D721Med (cell line): ENCODE results near the gene PMM1.
"Not testable (repeated sequence)": the region's sequence is repeated elsewhere in the genome, so short reads cannot be mapped to it uniquely, and the experiment has no call there.

Source experiments
- DNase-seq: peaks from one replicate; pipeline ENCODE4 v3.0.0; 2011; ENCODE audit warnings: low spot score; ENCODE audit not compliant: insufficient read length
- FAIRE-seq: peaks from 2 replicates; lab custom pipeline; 2011; peaks lifted over from hg19 to GRCh38; lab: Jason Lieb, UNC
- TF ChIP-seq, protein P1 (sequence below): IDR thresholded peaks from 2 replicates; pipeline ENCODE4 v1.5.1; 2012; ENCODE audit warnings: mild to moderate bottlenecking, control low read depth; ENCODE audit not compliant: insufficient read depth; ENCODE audit errors: missing control alignments

The PMM1 gene

DNA sequence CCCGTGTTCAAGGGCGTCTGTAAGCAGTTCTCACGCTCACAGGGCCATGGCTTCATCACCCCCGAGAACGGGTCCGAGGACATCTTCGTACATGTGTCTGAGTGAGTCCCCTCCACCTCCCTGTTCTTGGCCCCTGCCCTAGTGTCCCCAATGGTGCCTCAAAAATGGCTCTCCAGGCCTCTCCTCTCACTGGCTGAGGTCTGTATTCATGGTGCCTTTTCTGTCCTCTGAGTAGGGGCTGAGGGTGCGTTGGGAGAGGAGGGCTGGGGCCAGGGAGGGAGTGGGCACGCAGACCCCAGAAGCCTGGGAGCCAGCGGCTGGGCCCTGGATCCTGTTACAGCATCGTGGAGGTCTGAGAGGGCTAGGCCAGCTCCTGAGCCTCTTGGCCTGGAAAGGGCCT is 16.0 kb downstream of the PMM1 start:
- DNase-seq (no peak), FAIRE-seq (no peak)
- TF ChIP-seq, protein P1, sequence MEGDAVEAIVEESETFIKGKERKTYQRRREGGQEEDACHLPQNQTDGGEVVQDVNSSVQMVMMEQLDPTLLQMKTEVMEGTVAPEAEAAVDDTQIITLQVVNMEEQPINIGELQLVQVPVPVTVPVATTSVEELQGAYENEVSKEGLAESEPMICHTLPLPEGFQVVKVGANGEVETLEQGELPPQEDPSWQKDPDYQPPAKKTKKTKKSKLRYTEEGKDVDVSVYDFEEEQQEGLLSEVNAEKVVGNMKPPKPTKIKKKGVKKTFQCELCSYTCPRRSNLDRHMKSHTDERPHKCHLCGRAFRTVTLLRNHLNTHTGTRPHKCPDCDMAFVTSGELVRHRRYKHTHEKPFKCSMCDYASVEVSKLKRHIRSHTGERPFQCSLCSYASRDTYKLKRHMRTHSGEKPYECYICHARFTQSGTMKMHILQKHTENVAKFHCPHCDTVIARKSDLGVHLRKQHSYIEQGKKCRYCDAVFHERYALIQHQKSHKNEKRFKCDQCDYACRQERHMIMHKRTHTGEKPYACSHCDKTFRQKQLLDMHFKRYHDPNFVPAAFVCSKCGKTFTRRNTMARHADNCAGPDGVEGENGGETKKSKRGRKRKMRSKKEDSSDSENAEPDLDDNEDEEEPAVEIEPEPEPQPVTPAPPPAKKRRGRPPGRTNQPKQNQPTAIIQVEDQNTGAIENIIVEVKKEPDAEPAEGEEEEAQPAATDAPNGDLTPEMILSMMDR = no peak

DNA sequence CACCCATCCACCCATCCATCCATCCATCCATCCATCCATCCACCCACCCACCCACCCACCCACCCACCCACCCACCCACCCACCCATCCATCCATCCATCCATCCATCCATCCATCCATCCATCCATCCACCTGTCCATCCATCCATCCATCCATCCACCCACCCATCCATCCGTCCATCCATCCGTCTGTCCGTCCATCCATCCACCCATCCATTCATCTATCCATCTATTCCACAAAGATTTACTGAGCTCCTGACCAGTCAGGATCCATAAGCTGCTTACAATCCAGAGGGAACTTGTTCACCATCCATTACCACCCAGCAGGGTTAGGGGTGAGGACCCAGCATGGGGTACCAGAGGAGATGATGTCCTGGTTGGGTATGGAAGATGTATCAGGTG is 17.3 kb downstream of the PMM1 start:
- not testable (repeated sequence) for DNase-seq, FAIRE-seq

DNA sequence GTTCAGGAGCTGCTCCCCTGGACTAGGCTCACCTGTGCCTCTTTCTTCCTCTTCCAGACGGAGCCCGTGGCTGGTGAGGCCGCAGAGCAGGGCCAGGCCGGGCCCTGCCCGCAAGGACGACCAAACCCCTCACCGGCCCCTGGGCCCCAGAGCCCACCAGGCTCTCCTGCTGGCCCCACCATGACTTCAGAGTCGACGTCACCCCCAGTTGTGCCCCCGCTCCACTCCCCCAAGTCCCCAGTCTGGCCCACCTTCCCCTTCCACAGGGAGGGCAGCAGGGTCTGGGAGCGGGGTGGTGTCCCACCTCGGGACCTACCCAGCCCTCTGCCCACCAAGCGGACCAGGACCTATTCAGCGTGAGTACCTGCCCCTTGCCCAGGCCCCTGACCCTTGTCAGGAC is 17.9 kb downstream of the PMM1 start:
- DNase-seq (no peak), FAIRE-seq (no peak)
- TF ChIP-seq, protein P1 = no peak

DNA sequence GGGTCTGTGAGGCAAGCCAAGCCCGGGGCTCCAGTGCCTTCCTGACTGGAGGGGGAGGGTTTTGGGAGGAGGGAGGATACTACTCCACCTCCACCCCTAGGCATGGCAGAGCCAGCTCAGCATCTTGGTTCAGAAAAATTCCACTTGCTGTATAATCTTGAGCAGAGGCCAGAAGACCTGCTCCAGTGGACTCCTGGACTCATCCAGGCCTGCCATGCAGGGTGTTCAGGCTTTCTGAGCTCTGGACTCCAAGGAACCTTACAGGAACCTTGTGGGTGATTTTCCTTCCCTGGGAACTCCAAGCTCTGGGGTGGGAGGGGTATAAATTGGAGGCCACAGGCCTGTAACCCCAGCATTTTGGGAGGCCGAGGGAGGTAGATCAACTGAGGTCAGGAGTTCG is 19.4 kb downstream of the PMM1 start:
- FAIRE-seq (no peak), DNase-seq (no peak)
- TF ChIP-seq, protein P1 = no peak

DNA sequence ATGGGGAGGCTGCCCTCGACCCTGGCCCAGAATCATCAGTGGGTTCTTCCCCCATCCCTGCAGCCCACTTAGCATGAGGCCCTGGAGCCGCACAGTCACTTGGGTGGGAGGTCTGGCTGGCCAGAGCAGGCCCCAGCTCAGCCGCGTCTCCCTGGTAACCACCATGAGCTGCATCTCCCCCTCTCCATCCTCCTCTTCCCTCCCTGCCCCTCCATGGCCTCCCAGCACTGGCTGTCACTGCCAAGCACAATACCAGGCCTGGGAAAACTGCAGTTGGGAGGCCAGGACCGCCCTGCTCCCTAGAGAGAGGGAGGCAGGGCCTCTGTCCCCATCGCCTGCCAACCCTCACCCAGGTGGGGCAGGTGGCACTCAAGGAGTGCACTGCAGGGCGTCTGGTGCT is 20.8 kb downstream of the PMM1 start:
- DNase-seq (no peak), FAIRE-seq (no peak)
- TF ChIP-seq, protein P1 = no peak

DNA sequence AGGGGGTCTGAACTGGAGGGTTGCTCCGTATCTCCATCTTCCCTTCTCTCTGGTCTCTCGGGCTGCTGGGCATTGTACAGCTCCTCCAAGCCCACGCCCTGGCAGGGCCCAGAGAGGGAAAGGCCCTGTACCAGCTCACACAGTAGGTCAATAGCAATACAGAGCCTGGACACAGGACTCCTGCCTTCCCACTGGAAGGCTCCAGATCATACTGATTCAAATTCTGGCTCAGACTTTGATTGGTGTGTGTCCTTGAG is 22.2 kb downstream of the PMM1 start:
- TF ChIP-seq, protein P1 = no peak
- FAIRE-seq (no peak), DNase-seq (no peak)

DNA sequence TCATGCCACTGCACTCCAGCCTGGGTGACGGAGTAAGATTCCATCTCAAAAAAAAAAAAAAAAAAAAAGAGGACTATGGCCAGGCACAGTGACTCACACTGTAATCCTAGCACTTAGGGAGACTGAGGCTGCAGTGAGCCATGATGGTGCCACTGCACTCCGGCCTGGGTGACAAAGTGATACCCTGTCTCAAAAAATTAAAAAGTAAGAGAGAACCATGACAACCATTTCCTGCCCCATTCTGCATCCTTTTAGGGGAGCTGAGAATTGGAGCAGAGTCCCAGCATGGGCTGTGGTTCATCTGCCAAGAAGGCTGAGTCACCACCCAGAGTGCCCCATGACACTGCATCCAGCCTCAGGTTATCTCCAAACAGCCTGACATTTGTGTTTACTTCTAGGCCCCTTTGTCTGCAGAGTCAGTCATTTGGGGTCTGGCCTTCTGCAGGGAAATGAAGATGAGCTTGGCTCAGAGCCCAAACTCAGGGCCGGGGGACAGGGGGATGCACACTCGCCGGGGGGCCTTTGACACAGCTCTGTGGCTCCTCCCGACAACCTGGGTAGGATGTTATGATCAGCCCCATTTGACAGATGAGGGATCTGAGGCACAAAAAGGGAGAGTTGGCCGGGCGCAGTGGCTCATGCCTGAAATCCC is 24.1 kb downstream of the PMM1 start:
- FAIRE-seq (no peak), DNase-seq (no peak)
- TF ChIP-seq, protein P1 = no peak

DNA sequence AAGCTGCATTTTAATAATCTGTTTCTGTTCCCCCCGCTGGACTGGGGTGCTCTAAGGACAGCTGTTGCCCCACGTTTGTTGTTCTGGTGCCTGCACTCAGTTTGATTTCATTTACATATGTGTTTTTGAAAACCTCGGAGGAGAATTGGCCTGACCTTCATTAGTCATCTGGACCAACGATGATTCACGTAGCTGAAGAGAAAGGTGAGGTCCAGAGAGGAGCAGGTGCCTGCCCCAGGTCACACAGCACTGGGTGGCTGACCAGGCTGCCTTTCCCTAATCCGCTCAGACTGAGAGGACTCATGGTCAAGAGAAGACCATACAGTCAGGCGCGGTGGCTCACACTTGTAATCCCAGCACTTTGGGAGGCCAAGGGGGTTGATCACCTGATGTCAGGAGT is 25.1 kb downstream of the PMM1 start:
- TF ChIP-seq, protein P1 = no peak
- no peak for FAIRE-seq
- DNase-seq = no peak
